OCI-LY3 (cell line): ENCODE results near the gene RPS19.

Experiments used
- CTCF ChIP-seq: fragments of 200-600, 300-600 bp; sonication (generic); IDR thresholded peaks from 2 replicates; pipeline ENCODE4 v1.5.1; 2014; ENCODE audit warnings: antibody characterized with exemption, low read length, low read depth
- EZH2phosphoT487 ChIP-seq: fragments of 200-600 bp; shearing (Covaris generic); IDR thresholded peaks from 2 replicates; pipeline ENCODE4 v1.6.1; 2018; ENCODE audit warnings: antibody characterized with exemption, mixed run types, low read depth

- TF ChIP-seq CTCF (no peak), EZH2phosphoT487 (no peak)
Observed at GRCh38 chr19:41843371-41843770, 16.7 kb upstream of the RPS19 start.
